Measurements from ENCODE around the gene DRAM1.
"Not testable (repeated sequence)": the region's sequence is repeated elsewhere in the genome, so short reads cannot be mapped to it uniquely, and the experiment has no call there.

Gene DRAM1

GRCh38 chr12:101866615-101867373 lies 10.6 kb upstream of the DRAM1 start:
- no peaks in the 10 kb centered on the region for H3K27me3 ChIP-seq (ENCODE audit: insufficient read depth, poor library complexity, severe bottlenecking)
- DNase-seq (ENCODE audit: low read depth in 1 of 2, low spot score in 1 of 2) = no peak
- H3K4me3 ChIP-seq (replicated peaks; ENCODE audit: insufficient read depth, low read length) = no peak overlapping the region
- TF ChIP-seq CTCF (IDR thresholded peaks at IDR 0.05; ENCODE audit: insufficient read depth, low read length) = no peak
- H3K27ac ChIP-seq (replicated peaks) = no peak overlapping the region

GRCh38 chr12:101867619-101868018 lies 9.8 kb upstream of the DRAM1 start:
- not testable (repeated sequence) for DNase-seq (ENCODE audit: low read depth in 1 of 2, low spot score in 1 of 2)

GRCh38 chr12:101870925-101871324 lies 6.5 kb upstream of the DRAM1 start:
- no peak overlapping the region for H3K27ac ChIP-seq (replicated peaks)
- no peaks in the 10 kb centered on the region for H3K27me3 ChIP-seq (ENCODE audit: insufficient read depth, poor library complexity, severe bottlenecking)
- TF ChIP-seq REST (IDR thresholded peaks at IDR 0.05; ENCODE audit: insufficient replicate concordance, low read depth) (no peak), SPI1 (IDR thresholded peaks at IDR 0.05; ENCODE audit: borderline replicate concordance, low read depth) (no peak), CTCF (IDR thresholded peaks at IDR 0.05; ENCODE audit: insufficient read depth, low read length) (no peak), GABPA (IDR thresholded peaks at IDR 0.05; ENCODE audit: low read depth) (no peak), POLR2AphosphoS5 (IDR thresholded peaks at IDR 0.05; ENCODE audit: low read depth) (no peak)
- DNase-seq (ENCODE audit: low read depth in 1 of 2, low spot score in 1 of 2) = no peak
- H3K4me3 ChIP-seq (replicated peaks; ENCODE audit: insufficient read depth, low read length) = no peak overlapping the region

More at GRCh38 chr12:101867619-101868018, 9.8 kb upstream of the DRAM1 start:
- not testable (repeated sequence) for H3K27ac ChIP-seq (replicated peaks); H3K27me3 ChIP-seq (ENCODE audit: insufficient read depth, poor library complexity, severe bottlenecking); H3K4me3 ChIP-seq (replicated peaks; ENCODE audit: insufficient read depth, low read length)

GRCh38 chr12:101875162-101875561 lies 2.2 kb upstream of the DRAM1 start:
- DNase-seq (ENCODE audit: low read depth in 1 of 2, low spot score in 1 of 2) = no peak
- no peak overlapping the region for H3K27ac ChIP-seq (replicated peaks)
- no peak for TF ChIP-seq CTCF (IDR thresholded peaks at IDR 0.05; ENCODE audit: insufficient read depth, low read length)
- TF ChIP-seq GABPA (IDR thresholded peaks at IDR 0.05; ENCODE audit: low read depth) = no peak
- no peak for TF ChIP-seq REST (IDR thresholded peaks at IDR 0.05; ENCODE audit: insufficient replicate concordance, low read depth)
- TF ChIP-seq POLR2AphosphoS5 (IDR thresholded peaks at IDR 0.05; ENCODE audit: low read depth) = no peak
- TF ChIP-seq SPI1 (IDR thresholded peaks at IDR 0.05; ENCODE audit: borderline replicate concordance, low read depth) = no peak
- no peaks in the 10 kb centered on the region for H3K27me3 ChIP-seq (ENCODE audit: insufficient read depth, poor library complexity, severe bottlenecking)
- H3K4me3 ChIP-seq (replicated peaks; ENCODE audit: insufficient read depth, low read length) = no peak overlapping the region

All from HL-60 (cell line).